GM23338 (cell line): ENCODE measurements around the gene CCDC178. TPM values are rescaled to one million over a fixed set of nuclear protein-coding genes. Genes with fewer than 3 reads are reported as not detected.
A peak's percentile ranks its signal among the peaks of the same experiment; 100 is the strongest.
"Not testable (repeated sequence)": the region's sequence is repeated elsewhere in the genome, so short reads cannot be mapped to it uniquely, and the experiment has no call there.

ENCODE experiments used
- ATAC-seq: fragments of 200-7000 bp; cut with Tn5 transposase; 3 replicates; pipeline ENCODE4 v1.9.1; 2020
- DNase-seq: peaks from one replicate; pipeline ENCODE4 v3.0.0-alpha.2; 2015; ENCODE audit warnings: low spot score
- H2AFZ ChIP-seq: fragments of 200-600 bp; sonication (generic); 2 replicates; pipeline ENCODE4 v1.8.0; 2016; ENCODE audit warnings: antibody characterized with exemption, mild to moderate bottlenecking, moderate library complexity
- H3F3A ChIP-seq: fragments of 200-600 bp; sonication (generic); replicated peaks from 2 replicates; pipeline ENCODE4 v1.8.0; 2017; ENCODE audit warnings: antibody characterized with exemption, mixed run types, low read depth
- H3K27ac ChIP-seq: fragments of 200-600 bp; sonication (generic); 2 replicates; pipeline ENCODE4 v1.6.1; 2016; ENCODE audit warnings: low read depth
- H3K27me3 ChIP-seq: fragments of 200-600 bp; sonication (generic); 2 replicates; pipeline ENCODE4 v1.8.0; 2016; ENCODE audit warnings: mild to moderate bottlenecking, mixed run types, moderate library complexity; ENCODE audit not compliant: insufficient read depth
- H3K36me3 ChIP-seq: fragments of 200-600 bp; sonication (generic); 2 replicates; pipeline ENCODE4 v1.8.0; 2016; ENCODE audit warnings: mild to moderate bottlenecking; ENCODE audit not compliant: insufficient read depth
- H3K4me1 ChIP-seq: fragments of 200-600 bp; sonication (generic); 2 replicates; pipeline ENCODE4 v1.8.0; 2016; ENCODE audit warnings: mild to moderate bottlenecking, moderate library complexity; ENCODE audit not compliant: insufficient read depth
- H3K4me2 ChIP-seq: fragments of 200-600 bp; sonication (generic); 2 replicates; pipeline ENCODE4 v1.7.1; 2017; ENCODE audit warnings: mixed run types
- H3K4me3 ChIP-seq: fragments of 200-600 bp; sonication (generic); 2 replicates; pipeline ENCODE4 v1.6.1; 2016; ENCODE audit warnings: mixed run types
- H3K79me2 ChIP-seq: fragments of 200-600 bp; sonication (generic); replicated peaks from 2 replicates; pipeline ENCODE4 v1.8.0; 2017; ENCODE audit warnings: mild to moderate bottlenecking; ENCODE audit not compliant: insufficient read depth
- H3K9me2 ChIP-seq: fragments of 200-600 bp; sonication (generic); 2 replicates; pipeline ENCODE4 v1.8.0; 2017; ENCODE audit not compliant: insufficient read depth
- H4K20me1 ChIP-seq: fragments of 200-600 bp; sonication (generic); replicated peaks from 2 replicates; pipeline ENCODE4 v1.8.0; 2017; ENCODE audit warnings: mild to moderate bottlenecking; ENCODE audit not compliant: insufficient read depth
- H3K27ac Mint-ChIP-seq: 2 replicates; pipeline ENCODE4 v1.8.0; 2020; ENCODE audit warnings: inconsistent platforms, mild to moderate bottlenecking, moderate library complexity, mixed read lengths
- H3K27me3 Mint-ChIP-seq: 3 replicates; pipeline ENCODE4 v1.8.0; 2022; ENCODE audit warnings: low read depth, mild to moderate bottlenecking, moderate library complexity, mixed read lengths, inconsistent platforms; ENCODE audit not compliant: insufficient read depth, poor library complexity
- H3K36me3 Mint-ChIP-seq: 3 replicates; pipeline ENCODE4 v1.8.0; 2021; ENCODE audit warnings: low read depth, mild to moderate bottlenecking, inconsistent platforms, moderate library complexity, mixed read lengths
- H3K4me1 Mint-ChIP-seq: 3 replicates; pipeline ENCODE4 v1.8.0; 2020; ENCODE audit warnings: mild to moderate bottlenecking, inconsistent platforms, mixed read lengths
- H3K4me3 Mint-ChIP-seq: 3 replicates; pipeline ENCODE4 v1.8.0; 2021; ENCODE audit warnings: moderate library complexity, mild to moderate bottlenecking, inconsistent platforms, mixed read lengths
- H3K9me3 Mint-ChIP-seq: 3 replicates; pipeline ENCODE4 v1.8.0; 2020; ENCODE audit warnings: moderate library complexity, mild to moderate bottlenecking, inconsistent platforms, mixed read lengths
- CREB1 ChIP-seq: fragments of 250-450 bp; sonication (Bioruptor Pico); IDR thresholded peaks from 2 replicates; pipeline ENCODE4 v1.5.0; 2020; ENCODE audit warnings: low read depth, mild to moderate bottlenecking, moderate library complexity
- CTCF ChIP-seq, 2 experiments: fragments of 200-600 bp in 1 of 2; sonication (generic) in 1 of 2; conservative IDR thresholded peaks; 2 replicates each; pipeline versions ENCODE4 v1.5.1 to v1.6.1; 2016 to 2017; ENCODE audit warnings: antibody characterized with exemption in 2 of 2, low read depth in 2 of 2, mild to moderate bottlenecking in 2 of 2, moderate library complexity in 1 of 2
- EZH2phosphoT487 ChIP-seq: fragments of 200-600 bp; sonication (generic); IDR thresholded peaks from one replicate; pipeline ENCODE4 v1.8.1; 2018; ENCODE audit warnings: antibody characterized with exemption; ENCODE audit not compliant: unreplicated experiment
- polyA plus RNA-seq: library from polyadenylated mRNA; unstranded; fragments of >200 nt; fragmentation: Nextera tagmentation; extraction: Ambion mirVana; gene quantifications from 2 replicates; pipeline ENCODE4 v1.2.1, GENCODE V29; 2016
- total RNA-seq: library from RNA; depleted of rRNA; stranded (reverse); fragments of >200 nt; shearing (Covaris generic); gene quantifications from 2 replicates; pipeline ENCODE4 v1.2.3, GENCODE V29; 2014

CCDC178 gene
- total and polyA plus RNA-seq, 2 experiments from 2014 or later, result 0.17 to 0.24 TPM

GRCh38 chr18:33421225-33421624, 19.3 kb downstream of the CCDC178 start:
- H2AFZ ChIP-seq, result 0 out of 2 replicates have a peak overlapping the region, but pooled peaks have one; percentile 25
- H3K9me3 Mint-ChIP-seq, result no peaks in the 10 kb centered on the region
- ATAC-seq, result no peak

GRCh38 chr18:33404244-33404873, 36.2 kb downstream of the CCDC178 start:
- H3K36me3 Mint-ChIP-seq, result no peaks in the 10 kb centered on the region
- no peaks in the 10 kb centered on the region; the same call in 2 of the 3 replicates for H3K9me3 Mint-ChIP-seq
- no peaks in the 10 kb centered on the region for H3K36me3 ChIP-seq
- no peaks in the 10 kb centered on the region for H4K20me1 ChIP-seq
- peak in 1 of 2 experiments; percentile 68; a peak in 3 of 4 replicates for TF ChIP-seq CTCF (conservative IDR thresholded peaks at IDR 0.05; ENCODE audit: low read depth in 2 of 2)
- no peak for TF ChIP-seq EZH2phosphoT487
- H3K27ac Mint-ChIP-seq, result no peak overlapping the region
- H3K27me3 ChIP-seq, result no peaks in the 10 kb centered on the region
- no peak overlapping the region for H3K4me2 ChIP-seq
- H3F3A ChIP-seq, result no peaks in the 10 kb centered on the region
- ATAC-seq (no peak), DNase-seq (peak; percentile 17)
- no peaks in the 10 kb centered on the region for H3K4me1 ChIP-seq
- no peaks in the 10 kb centered on the region for H3K79me2 ChIP-seq
- no peak overlapping the region for H2AFZ ChIP-seq
- H3K4me3 ChIP-seq, result no peak overlapping the region
- H3K4me1 Mint-ChIP-seq, result no peaks in the 10 kb centered on the region
- H3K9me2 ChIP-seq, result no peaks in the 10 kb centered on the region
- no peaks in the 10 kb centered on the region for H3K27me3 Mint-ChIP-seq
- H3K4me3 Mint-ChIP-seq, result no peak overlapping the region
- no peak overlapping the region for H3K27ac ChIP-seq

More at GRCh38 chr18:33421225-33421624, 19.3 kb downstream of the CCDC178 start:
- Histone ChIP-seq H3K9me2 (no peaks in the 10 kb centered on the region), H3K27me3 (no peaks in the 10 kb centered on the region), H3K4me3 (no peak overlapping the region), H3K4me1 (no peaks in the 10 kb centered on the region), H3K4me2 (no peak overlapping the region), H3F3A (no peaks in the 10 kb centered on the region), H4K20me1 (no peaks in the 10 kb centered on the region), H3K79me2 (no peaks in the 10 kb centered on the region), H3K27ac (no peak overlapping the region), H3K36me3 (no peaks in the 10 kb centered on the region)
- Mint-ChIP-seq H3K36me3 (no peaks in the 10 kb centered on the region), H3K27ac (no peak overlapping the region), H3K4me3 (no peak overlapping the region), H3K27me3 (no peaks in the 10 kb centered on the region), H3K4me1 (no peaks in the 10 kb centered on the region)
- no peak for DNase-seq
- no peak for TF ChIP-seq CREB1 (CRISPR knock-in tag)

GRCh38 chr18:33398939-33399338, 41.6 kb downstream of the CCDC178 start:
- not testable (repeated sequence) for H3F3A ChIP-seq, ATAC-seq, H3K9me2 ChIP-seq, H3K36me3 Mint-ChIP-seq, H3K27me3 ChIP-seq, H3K27ac Mint-ChIP-seq, H3K79me2 ChIP-seq, H3K27me3 Mint-ChIP-seq, DNase-seq, H3K36me3 ChIP-seq, H2AFZ ChIP-seq, H3K27ac ChIP-seq, H3K4me3 ChIP-seq, H4K20me1 ChIP-seq, H3K9me3 Mint-ChIP-seq, H3K4me2 ChIP-seq, H3K4me3 Mint-ChIP-seq
- peaks cover 13% of the 10 kb centered on the region for H3K4me1 ChIP-seq
- peaks cover 17% of the 10 kb centered on the region for H3K4me1 Mint-ChIP-seq
